Panc1 (cell line): ENCODE results near the gene IFT122. TPM values are rescaled to one million over a fixed set of nuclear protein-coding genes. Genes with fewer than 3 reads are reported as not detected.

Experiments
- ATAC-seq: fragments of 200-7000 bp; cut with Tn5 transposase; 2 replicates; pipeline ENCODE4 v1.9.1; 2020; ENCODE audit warnings: mild to moderate bottlenecking, moderate library complexity
- BruUV-seq: library from RNA; stranded (reverse); fragments of 400-500 nt; replicated peaks from 2 replicates; lab custom pipeline; 2021; lab: Mats Ljungman, UMichigan
- CTCF ChIA-PET: fragments of 300-600 bp; sonication (Branson Sonifier 250); formaldehyde crosslinking; loops from one replicate; lab custom pipeline; 2022; ENCODE audit warnings: antibody characterized with exemption; lab: Charles Lee
- POLR2A ChIA-PET: fragments of 300-600 bp; sonication (Branson Sonifier 250); formaldehyde crosslinking; loops from one replicate; lab custom pipeline; 2022; ENCODE audit warnings: antibody characterized with exemption; lab: Charles Lee
- DNase-seq: peaks from one replicate; pipeline ENCODE4 v3.0.0-alpha.2; 2010; ENCODE audit warnings: low read depth, low spot score
- H3K27ac ChIP-seq: 2 replicates; pipeline ENCODE4 v1.5.1; 2011; ENCODE audit warnings: mild to moderate bottlenecking, low read length, inconsistent platforms
- H3K27me3 ChIP-seq: fragments of 200-500 bp; sonication (Bioruptor generic); 2 replicates; pipeline ENCODE4 v1.6.0; 2014; ENCODE audit warnings: low read length, inconsistent platforms; ENCODE audit not compliant: control insufficient read depth, insufficient read depth
- H3K36me3 ChIP-seq: fragments of 200-500 bp; sonication (Bioruptor generic); 2 replicates; pipeline ENCODE4 v1.5.1; 2014; ENCODE audit warnings: inconsistent platforms, mild to moderate bottlenecking, low read length, moderate library complexity; ENCODE audit not compliant: control insufficient read depth, insufficient read depth
- H3K4me1 ChIP-seq: 2 replicates; pipeline ENCODE4 v1.5.1; 2011; ENCODE audit warnings: inconsistent platforms, mild to moderate bottlenecking, low read length, moderate library complexity; ENCODE audit not compliant: control insufficient read depth, insufficient read depth
- H3K4me3 ChIP-seq, 2 experiments: 2 replicates each; pipeline ENCODE4 v1.5.1; 2011 to 2012; ENCODE audit warnings: low read depth in 2 of 2, low read length in 2 of 2, mild to moderate bottlenecking in 2 of 2, inconsistent platforms in 1 of 2, moderate library complexity in 1 of 2
- H3K9me3 ChIP-seq: fragments of 200-500 bp; sonication (Bioruptor generic); 2 replicates; pipeline ENCODE4 v1.5.1; 2014; ENCODE audit warnings: low read depth, mild to moderate bottlenecking, inconsistent platforms, low read length, moderate library complexity; ENCODE audit not compliant: control insufficient read depth, insufficient read depth
- CTCF ChIP-seq: fragments of 450-650 bp; IDR thresholded peaks from 2 replicates; pipeline ENCODE4 v1.5.1; 2017; ENCODE audit warnings: mild to moderate bottlenecking
- POLR2AphosphoS5 ChIP-seq: IDR thresholded peaks from 2 replicates; pipeline ENCODE4 v1.6.1; 2012; ENCODE audit warnings: mild to moderate bottlenecking, low read depth, low read length, moderate library complexity
- REST ChIP-seq, 2 experiments: IDR thresholded peaks; 2 replicates each; pipeline ENCODE4 v1.6.1; 2011 to 2012; ENCODE audit warnings: low read depth in 2 of 2, control low read depth in 1 of 2, low read length in 1 of 2, mild to moderate bottlenecking in 1 of 2, moderate library complexity in 1 of 2; ENCODE audit not compliant: insufficient read depth in 1 of 2
- SIN3A ChIP-seq: IDR thresholded peaks from 2 replicates; pipeline ENCODE4 v1.6.1; 2012; ENCODE audit warnings: low read depth, mild to moderate bottlenecking, low read length, moderate library complexity, borderline replicate concordance; ENCODE audit not compliant: insufficient read depth
- TCF7L2 ChIP-seq: IDR thresholded peaks from 2 replicates; pipeline ENCODE4 v1.6.1; 2011; ENCODE audit warnings: mild to moderate bottlenecking, low read depth, low read length, inconsistent platforms
- in situ Hi-C: cut with HindIII; loops from 2 replicates; pipeline ENCODE4 v1.10.0; 2016; ENCODE audit warnings: low sequenced_read_pairs, low pct_unique_long_range_greater_than_20kb
- intact Hi-C: fragments of 100-400 bp; cut with micrococcal nuclease; formaldehyde crosslinking; loops from one replicate; pipeline ENCODE4 v1.10.0; 2022; ENCODE audit not compliant: unreplicated experiment
- total RNA-seq: library from RNA; stranded (reverse); gene quantifications from one replicate; pipeline ENCODE4 v1.2.1, GENCODE V29; 2021; ENCODE audit not compliant: unreplicated experiment

Gene IFT122
- total RNA-seq, 1 experiment from 2014 or later: 52.4 TPM

GRCh38 chr3:129428007-129428375 is 12.0 kb upstream of the IFT122 start:
- no TSS peak for BruUV-seq
- Histone ChIP-seq H3K4me3 (peak overlapping the region; percentile 59 to 75), H3K27me3 (no peaks in the 10 kb centered on the region), H3K36me3 (peaks cover 8% of the 10 kb centered on the region), H3K9me3 (no peaks in the 10 kb centered on the region), H3K27ac (no peak overlapping the region), H3K4me1 (peaks cover 11% of the 10 kb centered on the region)
- ChIA-PET POLR2A (interaction anchor here (0.6 kb wide), 1 partner anchor 99 kb away, joined by 3 read pairs; no protein-coding TSS in a partner anchor), CTCF (interaction anchor here (1.2 to 1.4 kb wide), 2 partner anchors 29 to 45 kb away, joined by 3 read pairs; no protein-coding TSS in a partner anchor)
- intact Hi-C loops: no loop called here
- TF ChIP-seq CTCF: no peak
- in situ Hi-C loops: no loop called here
- ATAC-seq (peak; percentile 38), DNase-seq (no peak)

GRCh38 chr3:129428376-129429079 is 11.5 kb upstream of the IFT122 start, which contains the start of gene EFCAB12:
Gene EFCAB12 (minus strand): TSS chr3:129428636. CDS start chr3:129428488, 148 bp downstream.
- peaks cover 13% of the 10 kb centered on the region for H3K36me3 ChIP-seq
- H3K4me3 ChIP-seq: peak within 1 kb of the TSS; percentile 59 to 75
- ATAC-seq (peak; percentile 99), DNase-seq (peak; percentile 76)
- POLR2A ChIA-PET: interaction anchor here (0.6 to 1.2 kb wide), 3 partner anchors 14 to 98 kb away, joined by 3 read pairs; no protein-coding TSS in a partner anchor
- TF ChIP-seq CTCF: no peak
- 0 out of 4 replicates have a peak, but pooled peaks of 1 of the 2 experiments have one; percentile 5 for TF ChIP-seq REST (IDR thresholded peaks at IDR 0.05; ENCODE audit: insufficient read depth in 1 of 2, low read depth in 2 of 2, low read length in 1 of 2)
- peak; percentile 48 for TF ChIP-seq POLR2AphosphoS5
- 0 out of 2 replicates have a peak, but pooled peaks have one; percentile 71 for TF ChIP-seq SIN3A
- TF ChIP-seq TCF7L2: no peak
- H3K27ac ChIP-seq: peak within 1 kb of the TSS; percentile 78
- H3K4me1 ChIP-seq: peaks cover 11% of the 10 kb centered on the region
- intact Hi-C loops (no loop called here), in situ Hi-C loops (no loop called here)
- CTCF ChIA-PET: interaction anchor here (1.2 to 1.3 kb wide), 2 partner anchors 29 to 45 kb away, joined by 3 to 5 read pairs; no protein-coding TSS in a partner anchor
- H3K9me3 ChIP-seq: no peaks in the 10 kb centered on the region
- H3K27me3 ChIP-seq: no peaks in the 10 kb centered on the region
- no TSS peak for BruUV-seq
